Glomerular visceral epithelial cell (primary cell): ENCODE measurements around the gene MXRA8.

ENCODE experiments used
- DNase-seq: peaks from one replicate; pipeline ENCODE4 v3.0.0-alpha.2; 2016; ENCODE audit errors: extremely low spot score

MXRA8 gene

DNA sequence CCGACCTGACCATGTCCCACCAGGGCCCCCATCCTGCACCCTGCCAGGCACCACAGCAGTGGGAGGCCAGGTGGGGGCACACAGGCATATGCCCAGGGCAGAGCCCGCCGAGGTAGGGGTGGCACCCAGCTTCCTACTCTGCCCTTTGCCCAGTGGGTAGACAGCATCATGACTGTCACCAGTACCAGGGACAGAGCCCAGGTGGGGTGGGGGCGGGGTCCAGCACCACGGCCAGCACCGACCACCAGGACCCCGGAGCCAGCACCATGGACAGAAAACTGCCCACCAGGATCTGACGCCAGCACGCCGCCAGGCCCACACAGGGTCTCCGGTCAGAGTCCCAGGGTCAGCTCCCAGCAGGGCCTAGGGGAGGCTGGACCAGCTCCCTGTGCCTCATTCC, 23.5 kb downstream of the MXRA8 start:
- DNase-seq = no peak

DNA sequence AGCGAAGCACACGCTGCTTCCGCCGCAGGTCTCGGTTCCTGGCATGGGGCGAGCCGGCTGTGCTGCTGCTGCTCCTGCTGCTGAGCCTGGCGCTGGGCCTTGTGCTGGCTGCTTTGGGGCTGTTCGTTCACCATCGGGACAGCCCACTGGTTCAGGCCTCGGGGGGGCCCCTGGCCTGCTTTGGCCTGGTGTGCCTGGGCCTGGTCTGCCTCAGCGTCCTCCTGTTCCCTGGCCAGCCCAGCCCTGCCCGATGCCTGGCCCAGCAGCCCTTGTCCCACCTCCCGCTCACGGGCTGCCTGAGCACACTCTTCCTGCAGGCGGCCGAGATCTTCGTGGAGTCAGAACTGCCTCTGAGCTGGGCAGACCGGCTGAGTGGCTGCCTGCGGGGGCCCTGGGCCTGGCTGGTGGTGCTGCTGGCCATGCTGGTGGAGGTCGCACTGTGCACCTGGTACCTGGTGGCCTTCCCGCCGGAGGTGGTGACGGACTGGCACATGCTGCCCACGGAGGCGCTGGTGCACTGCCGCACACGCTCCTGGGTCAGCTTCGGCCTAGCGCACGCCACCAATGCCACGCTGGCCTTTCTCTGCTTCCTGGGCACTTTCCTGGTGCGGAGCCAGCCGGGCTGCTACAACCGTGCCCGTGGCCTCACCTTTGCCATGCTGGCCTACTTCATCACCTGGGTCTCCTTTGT, 24.7 kb downstream of the MXRA8 start:
- DNase-seq = no peak

DNA sequence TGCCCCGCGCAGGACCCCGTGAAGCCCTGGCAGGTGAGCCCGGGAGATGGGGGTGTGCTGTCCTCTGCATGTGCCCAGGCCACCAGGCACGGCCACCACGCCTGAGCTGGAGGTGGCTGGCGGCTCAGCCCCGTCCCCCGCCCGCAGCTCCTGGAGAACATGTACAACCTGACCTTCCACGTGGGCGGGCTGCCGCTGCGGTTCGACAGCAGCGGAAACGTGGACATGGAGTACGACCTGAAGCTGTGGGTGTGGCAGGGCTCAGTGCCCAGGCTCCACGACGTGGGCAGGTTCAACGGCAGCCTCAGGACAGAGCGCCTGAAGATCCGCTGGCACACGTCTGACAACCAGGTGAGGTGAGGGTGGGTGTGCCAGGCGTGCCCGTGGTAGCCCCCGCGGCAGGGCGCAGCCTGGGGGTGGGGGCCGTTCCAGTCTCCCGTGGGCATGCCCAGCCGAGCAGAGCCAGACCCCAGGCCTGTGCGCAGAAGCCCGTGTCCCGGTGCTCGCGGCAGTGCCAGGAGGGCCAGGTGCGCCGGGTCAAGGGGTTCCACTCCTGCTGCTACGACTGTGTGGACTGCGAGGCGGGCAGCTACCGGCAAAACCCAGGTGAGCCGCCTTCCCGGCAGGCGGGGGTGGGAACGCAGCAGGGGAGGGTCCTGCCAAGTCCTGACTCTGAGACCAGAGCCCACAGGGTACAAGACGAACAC, 25.4 kb downstream of the MXRA8 start:
- no peak for DNase-seq

DNA sequence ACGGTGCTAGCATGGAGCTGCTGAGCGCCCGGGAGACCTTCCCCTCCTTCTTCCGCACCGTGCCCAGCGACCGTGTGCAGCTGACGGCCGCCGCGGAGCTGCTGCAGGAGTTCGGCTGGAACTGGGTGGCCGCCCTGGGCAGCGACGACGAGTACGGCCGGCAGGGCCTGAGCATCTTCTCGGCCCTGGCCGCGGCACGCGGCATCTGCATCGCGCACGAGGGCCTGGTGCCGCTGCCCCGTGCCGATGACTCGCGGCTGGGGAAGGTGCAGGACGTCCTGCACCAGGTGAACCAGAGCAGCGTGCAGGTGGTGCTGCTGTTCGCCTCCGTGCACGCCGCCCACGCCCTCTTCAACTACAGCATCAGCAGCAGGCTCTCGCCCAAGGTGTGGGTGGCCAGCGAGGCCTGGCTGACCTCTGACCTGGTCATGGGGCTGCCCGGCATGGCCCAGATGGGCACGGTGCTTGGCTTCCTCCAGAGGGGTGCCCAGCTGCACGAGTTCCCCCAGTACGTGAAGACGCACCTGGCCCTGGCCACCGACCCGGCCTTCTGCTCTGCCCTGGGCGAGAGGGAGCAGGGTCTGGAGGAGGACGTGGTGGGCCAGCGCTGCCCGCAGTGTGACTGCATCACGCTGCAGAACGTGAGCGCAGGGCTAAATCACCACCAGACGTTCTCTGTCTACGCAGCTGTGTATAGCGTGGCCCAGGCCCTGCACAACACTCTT, 26.2 kb downstream of the MXRA8 start:
- no peak for DNase-seq

DNA sequence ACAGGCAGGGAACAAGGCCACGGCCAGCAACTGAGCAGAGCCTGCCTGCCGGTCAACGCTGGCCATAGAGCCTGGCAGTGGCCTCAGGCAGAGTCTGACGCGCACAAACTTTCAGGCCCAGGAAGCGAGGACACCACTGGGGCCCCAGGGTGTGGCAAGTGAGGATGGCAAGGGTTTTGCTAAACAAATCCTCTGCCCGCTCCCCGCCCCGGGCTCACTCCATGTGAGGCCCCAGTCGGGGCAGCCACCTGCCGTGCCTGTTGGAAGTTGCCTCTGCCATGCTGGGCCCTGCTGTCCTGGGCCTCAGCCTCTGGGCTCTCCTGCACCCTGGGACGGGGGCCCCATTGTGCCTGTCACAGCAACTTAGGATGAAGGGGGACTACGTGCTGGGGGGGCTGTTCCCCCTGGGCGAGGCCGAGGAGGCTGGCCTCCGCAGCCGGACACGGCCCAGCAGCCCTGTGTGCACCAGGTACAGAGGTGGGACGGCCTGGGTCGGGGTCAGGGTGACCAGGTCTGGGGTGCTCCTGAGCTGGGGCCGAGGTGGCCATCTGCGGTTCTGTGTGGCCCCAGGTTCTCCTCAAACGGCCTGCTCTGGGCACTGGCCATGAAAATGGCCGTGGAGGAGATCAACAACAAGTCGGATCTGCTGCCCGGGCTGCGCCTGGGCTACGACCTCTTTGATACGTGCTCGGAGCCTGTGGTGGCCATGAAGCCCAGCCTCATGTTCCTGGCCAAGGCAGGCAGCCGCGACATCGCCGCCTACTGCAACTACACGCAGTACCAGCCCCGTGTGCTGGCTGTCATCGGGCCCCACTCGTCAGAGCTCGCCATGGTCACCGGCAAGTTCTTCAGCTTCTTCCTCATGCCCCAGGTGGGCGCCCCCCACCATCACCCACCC, 27.0 kb downstream of the MXRA8 start, which contains the start of gene TAS1R3:
Gene TAS1R3, plus strand, starts transcription at position 213 of the 898 bp plus-strand sequence. Its CDS starts 66 bp downstream, at position 279.
- no peak for DNase-seq

DNA sequence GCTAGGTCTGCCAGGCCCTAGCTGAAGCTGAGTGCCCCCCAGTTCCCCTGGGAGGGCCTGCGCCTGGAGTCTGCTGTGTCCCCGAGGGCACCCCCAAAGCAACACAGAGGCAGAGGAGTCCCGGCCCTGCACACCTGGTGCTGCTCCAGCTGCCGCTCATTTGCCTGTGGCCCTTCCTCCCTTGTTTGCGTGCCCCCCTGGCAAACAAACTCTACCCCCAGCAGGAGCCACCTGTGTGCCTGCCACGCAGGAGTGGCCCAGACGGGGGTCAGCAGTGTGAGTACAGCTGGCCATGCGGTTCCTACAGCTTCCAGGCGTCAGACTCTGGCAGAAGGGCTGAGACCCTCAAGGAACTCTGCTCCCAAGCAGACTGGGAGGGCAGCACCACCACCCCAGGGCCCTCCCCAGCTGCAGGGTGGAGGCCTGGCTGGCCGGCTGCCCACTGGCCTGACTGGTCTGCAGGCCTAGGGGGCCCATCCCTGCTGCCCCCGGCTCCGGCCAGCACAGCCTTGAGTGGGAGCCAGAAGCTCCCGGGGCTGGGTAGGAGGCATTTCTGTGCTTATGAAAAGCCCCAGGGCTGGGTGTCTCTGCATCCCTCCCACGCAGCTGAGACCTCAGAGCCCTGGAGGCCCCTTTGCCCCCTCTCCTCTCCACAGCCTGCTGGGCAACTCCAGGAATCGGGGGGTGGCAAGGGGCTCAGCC, 27.8 kb downstream of the MXRA8 start:
- DNase-seq = no peak

DNA sequence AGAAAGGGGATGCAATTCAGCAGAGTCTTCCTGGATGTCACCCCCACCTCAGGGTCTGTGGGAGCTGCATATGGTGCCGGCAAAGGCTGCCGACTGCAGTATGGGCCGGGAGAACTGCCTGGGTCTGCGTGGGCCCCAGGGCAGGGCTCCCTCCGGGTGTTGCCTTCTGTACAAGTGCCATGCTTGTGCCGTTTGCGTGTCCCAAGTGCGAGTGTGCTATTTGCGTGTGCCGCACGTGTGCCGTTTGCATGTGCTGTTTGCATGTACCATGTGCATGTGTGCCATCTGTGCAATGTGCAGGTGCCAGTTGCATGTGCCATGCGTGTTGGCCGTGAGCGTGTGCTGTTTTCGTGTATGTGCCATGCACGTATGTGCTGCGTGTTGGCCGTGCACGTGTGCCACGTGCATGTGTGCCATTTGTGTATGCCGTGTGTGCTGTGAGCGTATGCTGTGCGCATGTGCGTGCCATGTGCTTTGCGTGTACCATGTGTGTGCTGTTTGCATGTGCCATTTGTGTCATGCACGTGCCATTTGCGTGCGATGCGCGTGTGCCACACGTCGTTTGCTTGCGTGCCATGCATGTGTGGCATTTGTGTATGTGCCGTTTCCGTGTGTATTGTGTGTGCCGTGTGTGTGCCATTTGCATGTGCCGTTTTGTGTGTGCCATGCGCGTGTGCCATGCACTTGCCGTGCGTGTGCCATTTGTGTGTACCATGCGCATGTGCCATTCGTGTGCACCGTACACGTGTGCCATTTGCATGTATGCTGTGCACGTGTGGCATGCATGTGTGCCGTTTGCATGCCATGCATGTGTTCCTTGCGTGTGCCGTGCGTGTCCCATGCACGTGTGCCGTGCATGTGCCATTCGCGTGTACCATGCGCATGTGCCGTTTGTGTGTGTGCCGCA, 28.8 kb downstream of the MXRA8 start:
- DNase-seq = no peak

DNA sequence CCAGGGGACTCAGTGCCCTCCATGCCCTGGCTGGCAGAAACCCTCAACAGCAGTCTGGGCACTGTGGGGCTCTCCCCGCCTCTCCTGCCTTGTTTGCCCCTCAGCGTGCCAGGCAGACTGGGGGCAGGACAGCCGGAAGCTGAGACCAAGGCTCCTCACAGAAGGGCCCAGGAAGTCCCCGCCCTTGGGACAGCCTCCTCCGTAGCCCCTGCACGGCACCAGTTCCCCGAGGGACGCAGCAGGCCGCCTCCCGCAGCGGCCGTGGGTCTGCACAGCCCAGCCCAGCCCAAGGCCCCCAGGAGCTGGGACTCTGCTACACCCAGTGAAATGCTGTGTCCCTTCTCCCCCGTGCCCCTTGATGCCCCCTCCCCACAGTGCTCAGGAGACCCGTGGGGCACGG, 30.1 kb downstream of the MXRA8 start:
- no peak for DNase-seq

DNA sequence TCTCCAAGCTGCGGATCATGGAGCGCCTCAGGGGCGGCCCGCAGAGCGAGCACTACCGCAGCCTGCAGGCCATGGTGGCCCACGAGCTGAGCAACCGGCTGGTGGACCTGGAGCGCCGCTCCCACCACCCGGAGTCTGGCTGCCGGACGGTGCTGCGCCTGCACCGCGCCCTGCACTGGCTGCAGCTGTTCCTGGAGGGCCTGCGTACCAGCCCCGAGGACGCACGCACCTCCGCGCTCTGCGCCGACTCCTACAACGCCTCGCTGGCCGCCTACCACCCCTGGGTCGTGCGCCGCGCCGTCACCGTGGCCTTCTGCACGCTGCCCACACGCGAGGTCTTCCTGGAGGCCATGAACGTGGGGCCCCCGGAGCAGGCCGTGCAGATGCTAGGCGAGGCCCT, 31.1 kb downstream of the MXRA8 start:
- no peak for DNase-seq

DNA sequence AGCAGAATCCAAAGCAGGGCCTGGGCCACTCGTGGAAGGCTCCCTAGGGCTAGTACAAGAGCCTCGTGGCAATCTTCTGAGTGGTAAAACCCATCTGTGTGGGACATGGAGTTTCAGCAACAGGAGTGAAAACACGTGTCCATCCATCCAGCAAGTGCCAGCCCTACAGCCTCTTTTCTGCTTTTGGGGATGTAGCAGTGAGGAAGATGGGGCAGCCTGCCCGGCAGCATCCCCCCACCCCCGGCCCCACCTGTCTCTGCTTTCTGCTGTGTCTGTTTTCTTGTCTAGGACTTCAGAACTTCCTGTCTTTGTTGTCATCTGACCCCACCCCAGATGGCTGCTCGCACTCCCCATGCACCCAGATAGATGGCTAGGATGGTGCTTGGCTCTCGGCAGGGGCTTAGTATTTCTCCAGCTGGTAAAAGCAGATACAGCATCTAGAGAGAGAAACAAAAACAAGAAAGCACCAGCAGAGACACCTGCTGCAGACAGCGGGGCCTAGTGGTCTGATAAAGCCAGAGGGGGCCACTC, 32.2 kb downstream of the MXRA8 start:
- no peak for DNase-seq

DNA sequence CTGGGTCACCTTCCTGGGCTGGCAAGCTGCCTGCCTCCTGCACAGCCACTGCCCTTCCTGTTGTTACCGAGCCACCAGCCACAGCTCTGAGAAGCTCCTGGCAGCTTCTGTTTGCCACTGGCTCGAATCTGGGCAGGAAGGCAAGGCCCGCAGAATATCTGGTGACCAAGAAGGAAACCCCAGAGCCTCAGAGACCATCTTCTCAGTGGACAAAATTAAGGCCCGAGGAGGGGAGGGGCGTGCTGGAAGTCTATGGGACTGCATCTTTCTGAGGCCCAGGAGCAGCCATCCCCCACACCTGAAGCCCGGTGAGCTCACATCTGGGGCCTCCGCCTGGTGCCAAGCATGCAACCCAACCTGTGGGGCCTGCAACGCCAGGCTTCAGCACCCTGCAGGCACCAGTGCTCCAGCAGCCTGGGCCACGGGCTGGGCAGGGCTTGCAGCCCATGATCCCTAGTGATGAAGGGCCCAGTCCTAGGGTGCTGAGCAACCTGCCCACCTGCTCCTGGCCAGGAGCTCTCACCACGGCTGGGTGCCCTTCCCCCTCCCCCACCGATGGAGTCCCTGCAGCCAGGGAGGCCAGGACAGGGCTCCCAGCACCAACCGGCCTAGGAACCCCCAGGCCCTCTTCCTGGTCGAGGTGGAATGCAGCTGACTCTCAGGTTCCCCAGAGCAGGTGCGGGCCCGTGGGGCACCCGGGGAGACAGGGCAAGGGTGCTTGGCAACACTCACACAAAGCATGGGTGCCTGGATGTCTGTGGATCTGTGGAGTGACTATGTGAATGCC, 32.9 kb downstream of the MXRA8 start:
- no peak for DNase-seq

DNA sequence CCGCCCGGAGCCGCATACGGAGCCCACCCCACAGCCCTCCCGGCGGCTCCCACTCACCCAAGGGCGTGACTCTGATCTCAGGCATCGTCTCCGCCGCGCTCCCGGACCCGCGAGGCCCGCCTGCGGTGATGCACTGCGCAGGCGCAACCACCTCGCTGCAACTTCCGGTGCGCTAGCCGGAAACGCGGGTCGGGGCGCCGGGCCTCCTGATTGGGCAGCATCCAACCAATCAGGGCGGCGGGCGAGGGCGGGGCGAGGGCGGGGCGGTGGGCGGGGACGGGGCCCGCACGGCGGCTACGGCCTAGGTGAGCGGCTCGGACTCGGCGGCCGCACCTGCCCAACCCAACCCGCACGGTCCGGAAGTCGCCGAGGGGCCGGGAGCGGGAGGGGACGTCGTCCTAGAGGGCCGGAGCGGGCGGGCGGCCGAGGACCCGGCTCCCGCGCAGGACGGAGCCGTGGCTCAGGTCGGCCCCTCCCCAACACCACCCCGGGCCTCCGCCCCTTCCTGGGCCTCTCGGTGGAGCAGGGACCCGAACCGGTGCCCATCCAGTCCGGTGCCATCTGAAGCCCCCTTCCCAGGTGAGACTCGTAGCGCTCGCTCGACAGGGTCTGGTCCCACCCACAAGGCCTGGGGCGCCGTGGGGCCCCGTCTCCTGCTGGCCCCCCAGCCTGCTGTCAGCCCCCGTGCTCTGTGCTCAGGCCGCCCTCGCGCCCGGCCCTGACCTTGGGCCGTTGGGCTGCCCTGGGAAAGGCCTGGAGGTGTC, 33.6 kb downstream of the MXRA8 start, which contains the start of the genes CPTP and INTS11:
Gene CPTP, plus strand, starts transcription at position 279 of the 764 bp plus-strand sequence. CDS start 2,109 bp downstream, outside the sequence.
Gene INTS11, minus strand, starts transcription at position 137 of the 764 bp plus-strand sequence. Its CDS starts 52 bp downstream, at position 85.
- DNase-seq = peak; percentile 94

DNA sequence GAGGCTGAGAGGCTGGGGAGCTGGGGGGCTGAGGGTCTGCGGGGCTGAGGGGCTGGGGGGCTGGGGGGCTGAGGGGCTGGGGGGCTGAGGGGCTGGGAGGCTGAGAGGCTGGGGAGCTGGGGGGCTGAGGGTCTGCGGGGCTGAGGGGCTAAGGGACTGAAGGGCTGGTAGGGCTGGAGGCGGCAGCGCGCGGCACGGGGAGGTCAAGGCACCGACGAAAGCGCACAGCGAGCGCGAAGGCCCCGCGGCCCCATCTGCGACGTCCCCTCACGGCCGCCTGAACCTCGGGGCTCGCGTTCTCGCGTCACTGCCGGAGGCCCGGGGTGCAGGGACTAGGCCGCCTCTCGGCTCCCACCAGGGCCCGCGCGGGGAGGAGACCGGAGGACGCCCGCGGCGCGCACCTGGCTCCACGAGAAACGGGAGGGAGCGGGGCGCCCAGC, 34.3 kb downstream of the MXRA8 start:
- peak; percentile 18 for DNase-seq

DNA sequence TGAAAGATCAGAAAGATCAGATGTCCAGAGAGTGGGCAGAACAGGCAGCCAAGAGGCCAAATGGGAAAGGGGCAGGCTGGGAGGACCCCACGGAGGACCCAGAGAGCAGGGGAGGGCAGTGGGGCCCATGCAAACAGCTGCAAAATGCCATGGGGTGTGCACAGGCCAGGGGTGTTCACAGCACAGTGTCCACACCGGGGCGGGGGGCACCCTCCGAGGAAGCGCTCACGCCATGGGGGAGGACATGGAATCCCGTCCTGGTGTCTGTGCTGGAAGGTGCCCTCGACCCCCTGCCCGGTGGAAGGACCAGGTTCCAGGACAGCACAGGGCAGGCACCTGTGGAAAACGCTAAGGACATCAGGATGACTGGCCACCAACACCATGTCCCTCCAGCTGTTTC, 35.4 kb downstream of the MXRA8 start:
- DNase-seq = no peak

DNA sequence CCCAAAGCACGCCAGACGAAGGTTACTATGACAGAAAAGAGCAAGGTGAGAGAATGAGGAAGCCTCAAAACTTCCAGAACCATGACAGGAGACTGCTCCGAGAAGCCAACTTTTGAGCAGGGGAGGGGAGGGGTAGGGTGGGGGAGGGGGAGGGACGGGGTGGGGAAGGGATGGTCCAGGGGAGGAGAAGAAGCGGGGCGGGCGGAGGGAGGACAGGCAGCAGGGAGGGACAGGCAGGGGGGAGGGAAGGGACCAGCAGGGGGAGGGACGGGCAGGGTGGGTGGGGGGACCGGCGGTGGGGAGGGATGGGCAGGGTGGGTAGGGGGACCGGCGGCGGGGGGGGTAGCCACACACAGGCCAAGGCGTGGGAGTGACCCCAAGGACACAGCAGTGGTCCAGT, 35.9 kb downstream of the MXRA8 start:
- DNase-seq = no peak

DNA sequence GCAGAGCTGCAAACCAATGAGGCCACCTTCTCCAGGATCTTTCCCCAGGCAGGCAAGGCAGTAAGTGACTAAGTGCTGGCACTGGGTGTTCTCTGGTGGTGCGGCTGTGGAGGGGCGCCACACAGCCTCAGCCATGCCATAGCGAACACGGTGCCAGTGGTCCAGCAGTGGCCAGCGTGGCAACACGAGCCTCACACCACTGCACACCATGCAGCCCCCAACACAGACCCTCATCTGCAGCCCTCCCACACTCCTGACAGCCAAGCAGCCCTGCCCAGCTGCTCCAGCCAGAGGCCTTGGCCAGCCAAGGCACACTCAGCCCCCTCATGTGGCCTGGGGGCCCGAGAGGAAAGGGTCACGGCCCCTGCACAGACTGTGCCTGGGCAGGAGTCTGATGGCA, 36.9 kb downstream of the MXRA8 start:
- DNase-seq = no peak

DNA sequence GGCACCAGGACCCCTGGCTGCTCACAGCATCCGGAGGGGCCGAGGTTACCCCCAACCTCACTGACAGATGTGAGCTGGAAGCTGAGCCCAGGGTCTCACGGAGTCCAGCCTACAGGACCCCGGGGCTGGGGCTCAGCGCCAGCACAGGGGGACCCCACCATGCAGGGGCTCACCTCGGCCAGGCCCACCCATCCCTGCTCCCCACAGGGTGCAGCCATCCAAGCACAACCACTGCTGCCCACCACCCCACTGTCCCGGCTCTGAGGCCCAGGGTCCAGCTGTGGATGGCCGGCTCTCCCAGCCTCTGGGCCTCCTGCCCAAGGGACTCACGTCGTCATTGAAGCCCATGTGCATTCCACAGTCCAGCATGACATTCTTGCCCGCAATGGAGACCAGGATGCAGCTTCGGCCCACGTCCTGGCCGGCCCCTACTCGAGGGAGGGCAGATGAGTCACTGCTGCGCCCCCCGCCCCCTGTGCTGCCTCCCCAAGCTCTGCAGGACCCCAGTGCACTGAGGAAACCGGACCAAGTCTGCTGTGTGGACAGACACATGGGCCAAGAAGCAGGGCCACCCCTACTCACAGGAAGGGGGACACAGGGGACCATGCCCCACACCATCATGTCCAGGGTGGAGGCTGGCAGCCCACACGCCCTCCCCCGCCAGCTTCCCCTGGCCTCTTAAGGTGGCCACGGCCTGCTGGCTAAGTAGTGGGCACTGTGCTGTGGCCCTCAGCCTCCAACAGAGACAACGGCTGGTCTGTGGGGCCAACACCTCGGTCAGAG, 37.5 kb downstream of the MXRA8 start:
- no peak for DNase-seq
